Epithelial cell of proximal tubule (primary cell): ENCODE data around the gene AFAP1. TPM values are rescaled to one million over a fixed set of nuclear protein-coding genes. Genes with fewer than 3 reads are reported as not detected.

ENCODE experiments used
- DNase-seq: peaks from one replicate; pipeline ENCODE4 v3.0.0-alpha.2; 2011; ENCODE audit warnings: low read depth
- H3K4me3 ChIP-seq: 2 replicates; pipeline ENCODE4 v1.5.1; 2011; ENCODE audit warnings: low read depth, mild to moderate bottlenecking, low read length
- CTCF ChIP-seq: conservative IDR thresholded peaks from 2 replicates; pipeline ENCODE4 v1.5.1; 2012; ENCODE audit warnings: low read depth, mild to moderate bottlenecking, low read length
- total RNA-seq: library from RNA; depleted of rRNA; stranded (reverse); fragments of >200 nt; gene quantifications from 2 replicates; pipeline ENCODE4 v1.2.3, GENCODE V29; 2015

AFAP1 gene
- total RNA-seq, 1 donor from 2014 or later, result 26.2 TPM

DNA sequence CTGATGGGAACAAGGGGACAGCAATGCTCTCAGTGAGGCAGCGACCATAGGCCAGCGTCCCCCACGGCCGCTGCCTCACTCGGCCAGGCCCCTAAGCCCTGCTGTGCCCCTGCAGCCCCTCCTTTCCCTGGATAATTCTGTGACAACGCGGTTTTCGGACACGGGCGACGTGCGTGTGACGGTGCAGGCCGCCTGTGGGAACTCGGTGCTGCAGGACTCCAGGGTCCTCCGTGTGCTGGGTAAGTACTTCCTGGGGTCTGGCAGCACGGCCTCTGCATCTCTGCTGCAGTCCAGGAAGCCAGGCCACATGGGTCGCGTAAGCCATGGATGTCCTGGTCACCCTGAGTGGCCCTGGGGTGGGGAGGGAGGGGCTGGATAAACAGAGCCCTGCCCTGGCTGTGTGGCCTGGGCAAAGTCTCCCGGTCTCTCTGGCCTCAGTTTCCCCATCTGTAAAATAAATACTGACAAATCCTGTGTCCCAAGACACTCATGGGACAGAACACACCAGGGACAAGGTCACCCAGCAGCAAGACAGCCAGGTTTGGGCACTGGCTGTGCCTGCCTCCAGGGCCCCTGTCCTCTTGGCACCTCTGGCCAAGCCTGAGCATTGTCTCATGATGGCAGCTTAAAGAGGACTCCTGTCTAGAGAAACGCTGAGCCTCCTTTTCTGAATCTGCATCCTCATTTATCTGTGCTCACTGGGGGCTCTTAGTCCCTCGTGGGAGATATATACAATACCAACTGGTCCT lies 212.8 kb downstream of the AFAP1 start:
- no peak for DNase-seq
- TF ChIP-seq CTCF, result no peak
- no peak overlapping the region for H3K4me3 ChIP-seq

DNA sequence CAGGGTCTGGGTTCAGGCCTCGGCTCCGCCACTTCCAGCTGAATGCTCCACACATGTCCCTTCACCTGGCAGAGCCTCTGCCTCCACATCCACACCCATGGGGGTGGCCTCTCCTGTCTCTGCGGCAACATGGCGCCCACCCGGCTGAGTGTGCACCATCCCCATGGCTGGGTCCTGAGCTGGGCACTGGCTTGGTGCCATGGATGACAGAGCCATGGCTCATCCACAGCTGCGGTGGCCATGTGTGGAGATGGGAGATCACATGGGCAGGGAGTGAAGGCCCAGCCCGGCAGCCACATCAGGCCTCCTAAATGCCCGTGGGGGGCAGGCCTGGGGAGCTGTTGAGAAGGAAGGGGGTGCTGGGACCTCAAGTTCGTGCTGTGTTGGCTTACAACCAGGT lies 213.7 kb downstream of the AFAP1 start:
- no peak for TF ChIP-seq CTCF
- no peak for DNase-seq
- no peak overlapping the region for H3K4me3 ChIP-seq

GRCh38 chr4:7723625-7724024 lies 216.0 kb downstream of the AFAP1 start:
- no peak for TF ChIP-seq CTCF
- no peak overlapping the region for H3K4me3 ChIP-seq
- no peak for DNase-seq

DNA sequence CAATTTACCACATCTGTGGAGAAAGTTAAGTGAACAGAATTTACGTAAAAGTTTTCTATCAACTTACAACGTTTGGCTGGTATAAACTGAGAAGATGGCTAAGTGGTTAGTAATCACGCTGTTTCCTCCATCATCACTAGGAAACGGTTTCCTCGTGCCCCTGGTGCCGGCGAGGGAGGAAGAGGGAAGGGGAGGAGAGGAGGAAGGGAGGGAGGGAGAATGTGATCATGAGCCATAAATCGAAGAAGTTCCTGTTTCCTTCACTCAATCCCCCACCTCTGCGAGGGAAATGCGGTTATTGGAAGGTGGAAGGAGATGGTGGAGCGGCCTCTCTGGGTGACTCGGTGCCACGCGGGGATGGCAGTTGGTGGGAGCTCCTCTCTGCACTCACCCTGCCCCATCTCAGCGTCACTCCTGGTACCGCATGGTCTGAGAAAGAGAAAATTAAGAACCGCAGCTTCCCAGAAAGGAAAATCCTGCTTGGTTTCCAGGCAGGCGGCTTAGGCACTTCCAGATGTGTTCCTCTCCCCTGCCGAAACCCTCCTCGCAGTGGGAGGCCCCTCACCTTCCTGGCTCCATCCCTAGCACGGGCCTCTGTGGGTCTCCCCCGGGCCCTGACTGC lies 216.8 kb downstream of the AFAP1 start:
- H3K4me3 ChIP-seq, result no peak overlapping the region
- no peak for DNase-seq
- TF ChIP-seq CTCF, result no peak

DNA sequence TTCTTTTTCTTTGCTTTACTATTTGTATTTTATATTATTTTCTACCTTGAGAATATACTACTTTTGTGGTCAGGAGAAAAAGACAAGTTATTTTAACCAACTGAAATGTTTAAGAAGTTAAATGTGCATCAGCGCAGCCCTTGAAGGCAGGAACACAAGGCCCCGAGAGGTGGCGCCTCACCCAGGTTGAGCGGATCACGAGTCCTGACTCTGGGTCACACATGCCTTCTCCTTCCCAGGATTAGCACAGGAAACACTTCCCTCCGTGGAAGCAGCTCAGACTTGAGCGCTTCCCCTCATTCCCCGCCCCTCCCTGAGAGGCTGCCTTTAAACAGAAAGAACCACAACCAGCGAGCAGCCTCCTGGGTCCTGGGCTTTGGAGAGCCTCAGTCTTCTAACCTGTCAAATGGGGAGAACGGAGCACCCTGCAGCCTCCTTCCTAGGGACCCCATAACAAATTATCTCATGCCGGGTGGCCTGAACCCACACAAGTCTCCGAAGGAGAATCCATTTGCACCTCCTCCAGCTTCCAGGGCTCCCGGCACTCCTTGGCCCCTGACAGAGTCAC lies 217.6 kb downstream of the AFAP1 start:
- TF ChIP-seq CTCF, result peak; percentile 23
- no peak for DNase-seq
- no peak overlapping the region for H3K4me3 ChIP-seq

- DNase-seq, result no peak
- peak; percentile 77 for TF ChIP-seq CTCF
- H3K4me3 ChIP-seq, result no peak overlapping the region
Measured at GRCh38 chr4:7719354-7720174, 220.1 kb downstream of the AFAP1 start.
